ENCODE measurements around the gene FA2H. TPM values are rescaled to one million over a fixed set of nuclear protein-coding genes. Genes with fewer than 3 reads are reported as not detected.
A peak's percentile ranks its signal among the peaks of the same experiment; 100 is the strongest.

The FA2H gene
- total RNA-seq, 1 donor from 2014 or later = not detected

DNA sequence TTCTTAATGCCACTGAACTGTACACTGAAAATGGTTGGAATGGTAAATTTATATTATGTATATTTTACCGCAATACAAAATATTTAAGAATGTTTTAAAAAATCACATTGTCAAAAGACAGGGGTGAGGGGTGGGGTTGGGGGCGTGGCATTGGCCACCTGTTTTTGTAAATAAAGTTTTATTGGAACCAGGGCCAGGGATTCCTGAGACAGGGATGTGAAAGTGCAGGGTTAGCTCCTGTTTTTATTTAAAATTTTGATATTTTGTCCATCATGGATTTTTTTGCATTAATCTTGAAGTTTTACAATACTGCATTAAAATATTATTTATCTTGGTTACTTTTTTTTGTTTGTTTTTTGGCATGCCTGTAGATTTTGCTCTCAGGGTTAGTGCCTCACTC is 2.3 kb upstream of the FA2H start:
- Mint-ChIP-seq H3K4me1 (ENCODE audit: unreplicated experiment) (peaks cover 9% of the 10 kb centered on the region), H3K27me3 (ENCODE audit: unreplicated experiment) (peaks cover 61% of the 10 kb centered on the region), H3K36me3 (ENCODE audit: unreplicated experiment) (no peaks in the 10 kb centered on the region), H3K9me3 (ENCODE audit: unreplicated experiment) (no peaks in the 10 kb centered on the region), H3K27ac (ENCODE audit: unreplicated experiment) (no peak overlapping the region), H3K4me3 (ENCODE audit: unreplicated experiment) (no peak overlapping the region)
- DNase-seq (ENCODE audit: extremely low spot score, unreplicated experiment) = no peak
- TF ChIP-seq, protein P1, sequence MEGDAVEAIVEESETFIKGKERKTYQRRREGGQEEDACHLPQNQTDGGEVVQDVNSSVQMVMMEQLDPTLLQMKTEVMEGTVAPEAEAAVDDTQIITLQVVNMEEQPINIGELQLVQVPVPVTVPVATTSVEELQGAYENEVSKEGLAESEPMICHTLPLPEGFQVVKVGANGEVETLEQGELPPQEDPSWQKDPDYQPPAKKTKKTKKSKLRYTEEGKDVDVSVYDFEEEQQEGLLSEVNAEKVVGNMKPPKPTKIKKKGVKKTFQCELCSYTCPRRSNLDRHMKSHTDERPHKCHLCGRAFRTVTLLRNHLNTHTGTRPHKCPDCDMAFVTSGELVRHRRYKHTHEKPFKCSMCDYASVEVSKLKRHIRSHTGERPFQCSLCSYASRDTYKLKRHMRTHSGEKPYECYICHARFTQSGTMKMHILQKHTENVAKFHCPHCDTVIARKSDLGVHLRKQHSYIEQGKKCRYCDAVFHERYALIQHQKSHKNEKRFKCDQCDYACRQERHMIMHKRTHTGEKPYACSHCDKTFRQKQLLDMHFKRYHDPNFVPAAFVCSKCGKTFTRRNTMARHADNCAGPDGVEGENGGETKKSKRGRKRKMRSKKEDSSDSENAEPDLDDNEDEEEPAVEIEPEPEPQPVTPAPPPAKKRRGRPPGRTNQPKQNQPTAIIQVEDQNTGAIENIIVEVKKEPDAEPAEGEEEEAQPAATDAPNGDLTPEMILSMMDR (IDR thresholded peaks at IDR 0.05) = no peak

DNA sequence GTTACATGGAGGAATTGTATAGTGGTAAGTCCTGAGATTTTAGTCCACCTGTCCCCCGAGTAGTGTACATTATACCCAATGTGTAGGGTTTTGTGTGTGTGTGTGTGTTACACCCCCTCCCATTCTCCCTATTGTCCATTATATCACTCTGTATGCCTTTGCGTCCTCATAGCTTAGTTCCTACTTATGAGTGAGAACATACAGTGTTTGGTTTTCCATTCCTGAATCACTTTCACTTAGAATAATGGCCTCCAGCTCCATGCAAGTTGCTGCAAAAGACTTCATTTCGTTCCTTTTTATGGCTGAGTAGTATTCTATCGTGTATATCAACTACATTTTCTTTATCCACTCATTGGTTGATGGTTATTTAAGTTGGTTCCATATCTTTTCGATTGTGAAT is 635 bp upstream of the FA2H start:
- TF ChIP-seq, protein P1 (IDR thresholded peaks at IDR 0.05) = no peak
- H3K4me3 Mint-ChIP-seq (ENCODE audit: unreplicated experiment) = no peak overlapping the region
- DNase-seq (ENCODE audit: extremely low spot score, unreplicated experiment) = no peak
- H3K9me3 Mint-ChIP-seq (ENCODE audit: unreplicated experiment) = no peaks in the 10 kb centered on the region
- H3K27ac Mint-ChIP-seq (ENCODE audit: unreplicated experiment) = no peak overlapping the region
- peaks cover 9% of the 10 kb centered on the region for H3K4me1 Mint-ChIP-seq (ENCODE audit: unreplicated experiment)
- no peaks in the 10 kb centered on the region for H3K36me3 Mint-ChIP-seq (ENCODE audit: unreplicated experiment)
- peaks cover 59% of the 10 kb centered on the region for H3K27me3 Mint-ChIP-seq (ENCODE audit: unreplicated experiment)

DNA sequence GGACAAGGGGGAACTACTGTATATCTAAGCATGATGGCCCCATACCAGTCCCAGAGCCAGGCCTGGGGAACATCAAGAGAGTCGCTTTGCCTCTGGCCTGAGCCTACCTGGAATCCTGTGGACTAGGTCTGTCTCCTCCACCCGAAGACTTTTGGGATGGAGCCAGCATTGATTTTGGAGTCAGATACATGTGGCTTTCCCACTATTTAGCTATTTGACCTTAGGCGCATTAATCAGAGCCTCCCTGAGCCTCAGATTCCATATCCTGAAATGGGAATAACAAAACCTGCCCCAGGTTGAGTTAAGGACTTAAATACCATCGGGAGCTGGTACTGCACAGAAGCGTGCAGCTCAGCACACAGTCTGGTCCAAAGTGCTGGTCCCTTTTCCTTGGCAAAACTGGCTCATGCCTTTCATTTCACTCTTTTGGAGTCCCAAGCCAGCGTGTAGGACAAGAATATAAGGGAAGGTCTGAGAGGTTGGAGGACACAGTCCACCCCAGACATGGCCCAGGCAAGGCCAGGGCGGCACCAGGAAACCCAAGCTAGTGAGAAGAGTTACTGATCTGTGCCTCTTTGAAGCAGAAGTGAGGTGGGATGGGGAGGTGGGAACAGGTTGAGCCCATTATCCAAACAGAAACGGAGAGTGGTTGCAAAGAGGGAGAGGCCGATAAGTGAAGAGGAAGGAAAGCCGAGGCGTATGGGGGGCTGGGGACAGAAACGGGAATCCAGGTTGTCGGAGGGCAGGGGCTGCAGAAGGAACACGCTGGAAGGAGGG is 986 bp downstream of the FA2H start:
- Mint-ChIP-seq H3K4me1 (ENCODE audit: unreplicated experiment) (peaks cover 9% of the 10 kb centered on the region), H3K4me3 (ENCODE audit: unreplicated experiment) (peak overlapping the region; percentile 65), H3K9me3 (ENCODE audit: unreplicated experiment) (no peaks in the 10 kb centered on the region), H3K27me3 (ENCODE audit: unreplicated experiment) (peaks cover 54% of the 10 kb centered on the region), H3K27ac (ENCODE audit: unreplicated experiment) (no peak overlapping the region), H3K36me3 (ENCODE audit: unreplicated experiment) (no peaks in the 10 kb centered on the region)
- TF ChIP-seq, protein P1 (IDR thresholded peaks at IDR 0.05) = no peak
- DNase-seq (ENCODE audit: extremely low spot score, unreplicated experiment) = peak; percentile 65

DNA sequence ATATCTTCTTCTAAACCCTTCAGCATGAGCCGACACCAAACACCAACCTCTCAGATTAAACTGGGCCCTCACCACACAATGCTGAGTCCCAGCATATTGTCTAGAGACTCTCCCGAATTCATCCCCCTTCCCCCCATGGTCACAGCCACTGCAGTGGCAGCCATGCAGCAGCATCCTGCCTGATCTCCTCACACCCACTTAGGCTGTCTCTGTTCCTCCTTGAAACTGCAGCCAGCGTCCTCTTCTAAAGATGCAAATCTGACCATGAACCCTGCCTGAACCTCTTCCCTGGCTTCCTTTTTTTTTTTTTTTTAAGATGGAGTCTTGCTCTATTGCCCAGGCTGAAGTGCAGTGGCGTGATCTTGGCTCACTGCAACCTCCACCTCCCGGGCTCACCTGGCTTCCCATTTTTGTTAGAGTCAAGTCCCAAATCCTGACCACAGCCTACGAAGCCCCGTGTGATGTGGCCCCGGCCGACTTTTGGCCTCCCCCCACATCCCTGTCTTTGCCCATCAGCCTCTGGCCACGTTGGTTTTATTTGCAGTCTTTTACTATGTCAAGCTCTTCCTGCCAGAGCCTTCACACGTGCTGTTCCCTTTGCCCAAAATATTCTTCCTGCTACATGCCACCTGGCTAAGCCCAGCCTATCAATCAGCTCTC is 2.8 kb downstream of the FA2H start:
- Mint-ChIP-seq H3K9me3 (ENCODE audit: unreplicated experiment) (no peaks in the 10 kb centered on the region), H3K36me3 (ENCODE audit: unreplicated experiment) (no peaks in the 10 kb centered on the region), H3K27me3 (ENCODE audit: unreplicated experiment) (peaks cover 70% of the 10 kb centered on the region), H3K4me1 (ENCODE audit: unreplicated experiment) (peaks cover 9% of the 10 kb centered on the region), H3K4me3 (ENCODE audit: unreplicated experiment) (no peak overlapping the region), H3K27ac (ENCODE audit: unreplicated experiment) (no peak overlapping the region)
- TF ChIP-seq, protein P1 (IDR thresholded peaks at IDR 0.05) = no peak
- no peak for DNase-seq (ENCODE audit: extremely low spot score, unreplicated experiment)

DNA sequence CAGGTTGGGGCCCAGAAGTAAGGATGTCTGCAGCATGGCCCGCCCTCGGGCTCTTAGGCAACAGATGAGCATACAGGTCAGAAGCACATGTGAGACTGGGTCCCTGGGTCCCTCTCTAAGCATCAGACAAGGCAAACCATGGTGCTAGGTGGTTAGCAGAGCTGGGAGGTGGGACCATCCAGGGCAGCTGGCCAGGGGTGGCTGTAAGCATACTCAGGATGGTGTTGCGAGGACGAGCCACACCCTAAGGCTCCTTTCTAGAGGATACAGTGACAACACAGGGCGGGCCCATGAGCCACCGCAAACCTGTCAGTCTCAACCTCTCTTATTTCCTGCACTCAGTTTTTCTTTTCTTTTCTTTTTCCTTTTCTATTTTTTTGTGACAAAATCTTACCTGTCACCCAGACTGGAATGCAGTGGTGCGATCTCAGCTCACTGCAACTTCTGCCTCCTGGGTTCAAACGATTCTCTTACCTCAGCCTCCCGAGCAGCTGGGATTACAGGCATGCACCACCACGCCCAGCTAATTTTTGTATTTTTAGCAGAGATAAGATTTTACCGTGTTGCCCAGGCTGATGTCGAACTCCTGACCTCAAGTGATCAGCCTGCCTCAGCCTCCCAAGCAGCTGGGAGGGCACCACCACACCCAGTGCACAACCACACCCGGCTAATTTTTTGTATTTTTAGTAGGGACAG is 3.6 kb downstream of the FA2H start:
- H3K27ac Mint-ChIP-seq (ENCODE audit: unreplicated experiment) = no peak overlapping the region
- H3K4me1 Mint-ChIP-seq (ENCODE audit: unreplicated experiment) = peaks cover 9% of the 10 kb centered on the region
- H3K9me3 Mint-ChIP-seq (ENCODE audit: unreplicated experiment) = no peaks in the 10 kb centered on the region
- no peaks in the 10 kb centered on the region for H3K36me3 Mint-ChIP-seq (ENCODE audit: unreplicated experiment)
- H3K4me3 Mint-ChIP-seq (ENCODE audit: unreplicated experiment) = no peak overlapping the region
- no peak for DNase-seq (ENCODE audit: extremely low spot score, unreplicated experiment)
- H3K27me3 Mint-ChIP-seq (ENCODE audit: unreplicated experiment) = peaks cover 71% of the 10 kb centered on the region
- TF ChIP-seq, protein P1 (IDR thresholded peaks at IDR 0.05) = no peak

Data from osteocyte (in vitro differentiated cells).